Activated CD8-positive, alpha-beta memory T cell treated with anti-CD3 and anti-CD28 coated beads for 24 hours (primary cell): ENCODE data around the gene OPRL1.

Source experiments
- DNase-seq: peaks from one replicate; pipeline ENCODE4 v3.0.0-alpha.2; 2020

OPRL1 gene

GRCh38 chr20:64042054-64042781 is 37.7 kb upstream of the OPRL1 start:
- DNase-seq: no peak

- no peak for DNase-seq
Observed at GRCh38 chr20:64043768-64044167, 36.1 kb upstream of the OPRL1 start.

GRCh38 chr20:64044484-64045247 is 35.2 kb upstream of the OPRL1 start:
- no peak for DNase-seq

- no peak for DNase-seq
Observed at GRCh38 chr20:64045346-64046011, 34.4 kb upstream of the OPRL1 start.

GRCh38 chr20:64047046-64047389 is 32.9 kb upstream of the OPRL1 start:
- no peak for DNase-seq

DNA sequence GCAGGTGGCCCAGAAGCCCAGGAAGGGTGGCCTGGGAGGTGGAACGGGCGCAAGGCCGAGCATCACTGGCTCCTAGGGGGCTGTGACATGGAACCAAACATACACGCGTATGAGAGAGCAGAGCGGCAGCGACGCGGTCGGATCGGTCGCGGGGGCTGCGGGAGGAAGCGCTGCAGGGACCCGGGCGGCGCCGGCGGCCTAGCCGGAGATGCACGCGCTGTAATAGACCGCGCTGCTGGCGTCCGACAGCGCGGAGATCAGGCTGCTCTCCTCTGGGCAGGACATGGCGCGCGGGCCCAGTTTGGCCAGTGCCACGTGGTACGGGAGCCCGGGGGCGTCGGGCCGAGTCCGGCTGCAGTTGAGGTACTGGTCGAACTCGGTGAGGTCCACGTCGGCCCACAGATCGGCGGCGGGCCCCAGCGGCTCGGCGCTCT is 31.9 kb upstream of the OPRL1 start:
- DNase-seq: no peak

DNA sequence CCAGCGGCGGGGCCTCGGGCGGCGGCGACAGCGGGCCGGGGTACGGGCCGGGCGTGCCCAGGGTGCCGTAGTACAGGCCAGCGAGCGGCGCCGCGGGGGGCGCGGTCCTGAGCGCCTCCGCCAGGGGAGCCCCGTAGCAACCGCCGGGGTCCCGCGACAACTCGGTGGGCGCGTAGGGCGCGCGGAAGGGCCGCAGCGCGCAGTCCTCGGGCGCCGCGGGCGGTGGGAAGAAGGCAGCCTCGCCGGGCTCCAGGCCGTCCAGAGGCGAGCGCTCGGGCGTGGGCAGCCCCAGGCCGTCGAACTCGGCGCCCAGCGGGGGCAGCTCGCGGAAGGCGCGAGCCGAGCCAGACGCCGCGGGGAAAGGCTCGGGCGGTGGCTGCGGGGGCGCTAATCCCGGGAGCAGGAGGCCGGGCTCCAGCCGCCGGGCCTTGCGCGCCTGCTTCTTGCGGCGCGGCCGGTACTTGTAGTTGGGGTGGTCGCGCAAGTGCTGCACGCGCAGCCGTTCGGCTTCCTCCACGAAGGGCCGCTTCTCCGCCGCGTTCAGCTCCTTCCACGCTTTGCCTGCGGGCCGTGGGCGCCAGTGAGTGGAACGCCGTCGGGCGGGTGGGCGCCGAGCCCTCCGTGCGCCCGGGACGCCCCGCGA is 31.4 kb upstream of the OPRL1 start:
- DNase-seq: no peak

- no peak for DNase-seq
Observed at GRCh38 chr20:64049060-64049877, 30.6 kb upstream of the OPRL1 start, which contains the start of gene SOX18. SOX18 (minus strand) TSS chr20:64049639; CDS start chr20:64049516, 123 bp downstream.

- DNase-seq: no peak
Observed at GRCh38 chr20:64049878-64050260, 30.0 kb upstream of the OPRL1 start.

- no peak for DNase-seq
Observed at GRCh38 chr20:64050261-64051032, 29.4 kb upstream of the OPRL1 start.

DNA sequence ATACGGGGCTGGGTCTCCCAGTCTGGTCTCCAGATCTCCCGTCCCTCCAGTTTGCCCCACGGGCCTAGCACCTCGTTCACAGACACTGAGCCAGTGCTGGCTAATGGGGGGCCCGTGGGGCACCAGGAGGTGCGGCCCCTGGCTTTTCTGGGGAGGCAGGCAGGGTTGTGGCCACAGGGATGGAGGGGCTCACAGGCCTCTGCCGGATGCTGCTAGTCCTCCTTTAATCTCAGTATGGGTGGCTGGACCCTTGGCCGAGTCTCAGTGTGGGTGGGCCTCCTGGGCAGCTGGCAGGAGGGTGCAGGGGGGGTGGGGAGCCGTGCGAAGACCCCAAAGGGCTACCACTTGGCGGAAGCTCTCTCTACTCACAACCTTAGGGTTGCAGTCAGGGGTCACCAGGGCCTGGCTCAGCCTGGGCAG is 28.8 kb upstream of the OPRL1 start:
- no peak for DNase-seq

GRCh38 chr20:64051561-64052325 is 28.1 kb upstream of the OPRL1 start:
- no peak for DNase-seq

- no peak for DNase-seq
Observed at GRCh38 chr20:64052326-64052722, 27.6 kb upstream of the OPRL1 start.

GRCh38 chr20:64052987-64053840 is 26.7 kb upstream of the OPRL1 start:
- no peak for DNase-seq

DNA sequence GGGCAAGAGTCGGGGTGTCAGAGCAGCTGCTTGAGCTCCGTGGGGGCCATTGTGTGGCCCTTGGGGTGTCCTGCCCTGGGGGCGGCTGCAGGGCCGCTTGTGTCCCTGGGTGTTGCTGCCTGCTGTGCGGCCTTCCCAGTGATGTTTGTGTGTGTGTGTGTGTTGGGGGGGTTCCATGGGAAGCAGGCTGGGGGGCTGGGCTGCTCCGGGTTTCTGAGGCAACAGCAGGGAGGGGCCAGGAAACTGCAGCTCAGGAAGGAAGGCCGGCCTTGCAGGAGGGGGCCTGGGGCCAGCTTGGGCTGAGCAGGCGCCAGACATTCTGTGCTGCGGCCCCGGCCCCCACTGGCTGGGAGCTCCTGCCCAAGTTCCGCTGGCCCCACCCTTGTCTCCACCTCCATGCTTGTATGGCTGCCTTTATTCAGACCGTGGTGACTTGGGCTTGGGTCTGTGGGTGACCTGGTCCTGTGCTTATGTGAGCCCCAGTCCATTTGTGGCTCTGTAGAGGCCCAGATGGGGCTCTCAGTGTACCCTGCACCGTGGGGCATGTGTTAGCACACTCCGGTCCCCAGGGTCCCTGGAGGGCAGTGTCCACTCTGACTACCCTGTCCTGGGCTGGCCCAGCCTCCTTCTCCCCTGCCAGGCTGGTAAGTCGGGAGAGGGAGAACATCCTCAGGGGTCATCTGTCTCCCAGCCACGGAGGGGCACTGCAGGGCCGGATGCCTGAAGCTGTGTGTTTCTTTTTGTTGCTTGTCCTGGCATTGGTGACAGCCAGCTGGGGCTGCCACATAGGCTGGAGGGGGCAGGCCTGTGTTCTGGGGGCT is 25.8 kb upstream of the OPRL1 start:
- DNase-seq: no peak

DNA sequence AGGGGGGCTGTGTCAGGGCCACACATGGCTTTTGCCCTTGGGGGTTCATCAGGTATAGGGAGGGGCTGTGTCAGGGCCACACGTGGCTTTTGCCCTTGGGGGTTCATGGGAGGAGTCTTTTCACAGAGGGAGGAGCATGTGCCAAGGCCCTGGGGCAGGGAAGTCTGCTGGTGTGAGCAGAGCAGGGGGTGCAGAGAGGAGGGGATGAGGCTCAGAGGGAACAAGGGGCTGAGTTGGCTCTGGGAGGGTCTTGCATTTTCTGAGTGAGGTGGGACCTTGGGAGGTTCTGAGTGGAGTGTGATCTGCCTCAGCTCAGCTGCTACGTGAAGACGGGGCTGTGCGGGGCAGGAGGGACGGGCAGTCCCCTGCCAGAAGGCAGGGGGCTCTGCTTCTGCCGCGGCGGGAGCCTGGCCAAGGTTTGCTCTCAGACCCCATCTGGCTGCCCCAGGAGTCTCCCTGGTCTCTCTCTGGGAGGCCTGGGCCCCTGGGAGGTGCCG is 24.4 kb upstream of the OPRL1 start:
- DNase-seq: no peak

DNA sequence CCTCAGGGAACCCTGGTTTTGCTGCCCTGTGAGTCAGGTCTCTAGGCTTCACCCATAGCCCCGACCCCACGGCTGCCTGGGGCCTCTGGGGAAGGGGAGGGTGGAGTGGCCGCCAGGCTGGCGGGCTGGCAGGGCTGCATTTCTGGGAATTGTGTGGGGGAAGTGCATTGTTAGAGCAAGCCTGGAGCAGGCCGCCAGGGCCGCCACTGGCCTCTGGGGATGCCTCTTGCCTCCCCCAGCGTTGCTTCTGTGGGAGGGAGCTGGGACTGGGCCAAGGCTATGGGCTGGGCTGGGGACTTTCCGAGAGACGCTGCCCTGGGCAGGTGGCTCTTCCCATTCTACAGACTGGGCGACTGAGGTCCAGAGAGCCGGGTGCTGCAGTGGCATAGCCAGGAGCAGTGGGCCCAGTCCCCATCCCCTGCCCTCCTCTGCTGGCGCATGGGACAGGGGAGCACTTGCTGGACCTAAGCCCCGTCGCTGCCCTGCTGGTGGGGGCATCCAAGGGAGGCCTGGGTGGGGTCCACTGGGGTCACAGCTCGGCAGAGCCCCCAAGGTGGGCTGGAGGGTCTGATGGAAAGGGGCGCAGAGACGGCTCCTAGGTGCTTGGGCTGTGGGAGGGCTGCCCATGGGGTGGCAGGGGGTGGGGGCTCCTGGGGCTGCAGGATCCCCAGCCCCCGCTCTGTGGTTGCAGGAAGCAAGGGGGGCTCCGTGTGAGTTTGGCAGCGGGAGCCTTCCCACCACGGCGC is 23.8 kb upstream of the OPRL1 start:
- DNase-seq: no peak

DNA sequence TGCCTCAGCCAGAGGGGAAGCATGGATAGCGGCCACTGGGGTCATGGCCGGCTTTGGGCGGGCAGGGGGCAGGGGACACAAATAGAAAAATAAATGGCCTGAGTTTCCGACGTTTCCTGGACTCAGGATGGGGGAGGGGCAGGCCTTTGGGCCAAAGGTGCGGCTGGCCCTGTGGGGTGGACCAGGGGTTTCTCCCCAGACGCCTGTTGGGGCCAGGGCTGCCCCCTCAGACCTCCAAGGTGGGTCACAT is 23.3 kb upstream of the OPRL1 start:
- no peak for DNase-seq
